ENCODE results near the gene CCT8L2.
"Not testable (repeated sequence)": the region's sequence is repeated elsewhere in the genome, so short reads cannot be mapped to it uniquely, and the experiment has no call there.

DNA sequence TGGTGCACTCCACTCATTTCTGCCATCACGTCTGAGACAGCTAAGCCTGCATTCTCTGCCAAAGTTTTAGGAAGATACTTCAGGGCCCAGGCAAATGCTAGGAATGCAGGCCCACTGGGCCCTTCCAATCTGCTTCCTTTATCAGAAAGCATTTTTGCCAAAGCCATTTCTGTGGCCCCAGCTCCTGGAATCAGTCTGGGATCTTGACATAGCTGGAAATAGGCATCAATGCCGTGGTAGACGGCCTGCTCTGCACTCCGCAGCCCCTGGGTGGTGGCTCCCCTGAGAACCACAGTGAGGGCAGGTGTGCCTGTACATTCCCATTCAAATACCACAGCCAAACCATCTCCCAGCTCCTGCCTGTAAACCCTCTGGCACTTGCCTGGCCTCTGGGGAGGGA, 1.5 kb downstream of the CCT8L2 start:
- TF ChIP-seq, protein P1, sequence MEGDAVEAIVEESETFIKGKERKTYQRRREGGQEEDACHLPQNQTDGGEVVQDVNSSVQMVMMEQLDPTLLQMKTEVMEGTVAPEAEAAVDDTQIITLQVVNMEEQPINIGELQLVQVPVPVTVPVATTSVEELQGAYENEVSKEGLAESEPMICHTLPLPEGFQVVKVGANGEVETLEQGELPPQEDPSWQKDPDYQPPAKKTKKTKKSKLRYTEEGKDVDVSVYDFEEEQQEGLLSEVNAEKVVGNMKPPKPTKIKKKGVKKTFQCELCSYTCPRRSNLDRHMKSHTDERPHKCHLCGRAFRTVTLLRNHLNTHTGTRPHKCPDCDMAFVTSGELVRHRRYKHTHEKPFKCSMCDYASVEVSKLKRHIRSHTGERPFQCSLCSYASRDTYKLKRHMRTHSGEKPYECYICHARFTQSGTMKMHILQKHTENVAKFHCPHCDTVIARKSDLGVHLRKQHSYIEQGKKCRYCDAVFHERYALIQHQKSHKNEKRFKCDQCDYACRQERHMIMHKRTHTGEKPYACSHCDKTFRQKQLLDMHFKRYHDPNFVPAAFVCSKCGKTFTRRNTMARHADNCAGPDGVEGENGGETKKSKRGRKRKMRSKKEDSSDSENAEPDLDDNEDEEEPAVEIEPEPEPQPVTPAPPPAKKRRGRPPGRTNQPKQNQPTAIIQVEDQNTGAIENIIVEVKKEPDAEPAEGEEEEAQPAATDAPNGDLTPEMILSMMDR (IDR thresholded peaks at IDR 0.05; ENCODE audit: low read length), result not testable (repeated sequence)
- TF ChIP-seq EZH2phosphoT487 (IDR thresholded peaks at IDR 0.05; ENCODE audit: low read length), result not testable (repeated sequence)
